ENCODE measurements around the gene SGF29.

GRCh38 chr16:28587386-28587785, 33.7 kb downstream of the SGF29 start:
- no peak for TF ChIP-seq USF2 (IDR thresholded peaks at IDR 0.05; ENCODE audit: low read length)
- TF ChIP-seq EZH2 (IDR thresholded peaks at IDR 0.05; ENCODE audit: low read depth, low read length, severe bottlenecking), result no peak
- no peak for TF ChIP-seq CTCF (IDR thresholded peaks at IDR 0.05; ENCODE audit: control extremely low read depth in 1 of 3, insufficient read depth in 1 of 3, low read depth in 1 of 3, low read length in 3 of 3)
- no peak for TF ChIP-seq POLR2A (IDR thresholded peaks at IDR 0.05; ENCODE audit: control extremely low read depth in 1 of 2, low read depth in 2 of 2, low read length in 2 of 2)

Data from H1 (cell line).